ENCODE measurements around the gene PCYOX1L.

DNA sequence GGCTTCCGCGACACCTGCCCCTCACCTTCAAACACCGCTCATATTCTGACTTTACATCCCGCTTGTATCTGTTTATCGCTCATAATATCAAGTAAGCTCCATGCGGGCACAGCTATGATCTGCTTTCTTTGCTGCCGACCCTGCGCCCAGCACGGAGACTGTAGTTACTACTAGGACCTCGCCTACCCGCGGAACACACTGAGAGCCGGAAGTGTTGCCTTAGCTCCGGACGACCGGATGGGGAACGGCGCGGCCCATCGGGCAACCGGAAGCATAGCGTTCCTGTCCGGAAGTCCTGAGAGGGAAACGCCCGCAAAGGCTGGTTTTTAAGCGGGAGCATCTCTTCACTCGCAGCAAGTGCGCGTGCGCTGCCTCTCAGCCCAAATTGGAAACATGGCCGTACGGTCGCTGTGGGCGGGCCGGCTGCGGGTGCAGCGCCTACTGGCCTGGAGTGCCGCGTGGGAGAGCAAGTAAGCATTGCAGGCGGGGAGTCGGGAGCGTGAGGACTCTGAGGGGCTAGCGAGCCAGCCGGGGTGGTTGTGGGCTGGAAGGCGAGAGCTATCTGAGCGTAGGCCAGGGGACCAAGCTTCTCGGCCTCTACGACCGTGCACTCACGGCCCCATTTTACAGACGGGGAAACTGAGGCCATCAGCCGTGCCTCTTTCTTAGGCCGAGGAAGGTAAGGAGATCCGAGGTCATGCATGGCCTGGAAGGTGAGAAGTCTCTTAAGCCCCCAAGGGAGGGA lies 12.5 kb upstream of the PCYOX1L start, which contains the start of gene GRPEL2:
- TF ChIP-seq CTCF (IDR thresholded peaks at IDR 0.05 in 8 of 11, conservative IDR thresholded peaks at IDR 0.05 in 3 of 11) (peak in 3 of 11 experiments; percentile 8 to 43 (median 8)), POLR2AphosphoS5 (IDR thresholded peaks at IDR 0.05) (peak; percentile 92 to 96 (median 96))

Data from spleen (tissue), 7 donors.